Mucosa of descending colon (tissue), 3 donors: ENCODE measurements around the gene RPRD2. TPM values are rescaled to one million over a fixed set of nuclear protein-coding genes. Genes with fewer than 3 reads are reported as not detected.

ENCODE experiments used
- ATAC-seq: fragments of 200-7000 bp; cut with Tn5 transposase; one replicate; pipeline ENCODE4 v1.9.1; 2020; ENCODE audit warnings: mild to moderate bottlenecking, moderate library complexity
- DNase-seq, 3 donors: peaks; one replicate each; pipeline ENCODE4 v3.0.0-alpha.2; 2020
- H3K36me3 ChIP-seq: fragments of 200-600 bp; one replicate; pipeline ENCODE4 v1.8.0; 2021; ENCODE audit warnings: low read depth, mild to moderate bottlenecking
- H3K4me1 ChIP-seq: fragments of 200-600 bp; one replicate; pipeline ENCODE4 v1.8.0; 2021; ENCODE audit warnings: low read depth, mild to moderate bottlenecking
- H3K4me3 ChIP-seq: fragments of 200-600 bp; one replicate; pipeline ENCODE4 v1.8.0; 2021; ENCODE audit warnings: mild to moderate bottlenecking
- H3K9me3 ChIP-seq: fragments of 200-600 bp; one replicate; pipeline ENCODE4 v1.8.0; 2021; ENCODE audit warnings: mild to moderate bottlenecking
- CTCF ChIP-seq: fragments of 200-600 bp; IDR thresholded peaks from one replicate; pipeline ENCODE4 v1.8.0; 2022; ENCODE audit warnings: antibody characterized with exemption, mild to moderate bottlenecking
- intact Hi-C, 2 donors: fragments of 100-400 bp; cut with DNase I in 1 of 2; cut with micrococcal nuclease in 1 of 2; formaldehyde crosslinking; loops; one replicate each; pipeline versions ENCODE4 v1.11.0 to v1.11.1; 2022; cut with DNase I, micrococcal nuclease
- total RNA-seq, 3 donors: library from RNA; stranded (reverse); fragmentation: NEBNext Ultra II Directional in 2 of 3; extraction: Animal tissue kit (Norgen Biotek cat#: 25700) in 2 of 3; gene quantifications; one replicate each; pipeline versions ENCODE4 v1.2.1 to v1.2.4, GENCODE V29; 2021 to 2023
- donor health status: DM: no; HTN: no; CAD: no; lungs with moderate emphysema.
- donor health status: DM: no; HTN: no; CAD: no.
- donor health status: DM: no; HTN: yes; CAD: no.

The RPRD2 gene
- total RNA-seq, 3 donors from 2014 or later: 28.3 to 43.1 (median 32.4) TPM

GRCh38 chr1:150473659-150474058 is 109.7 kb downstream of the RPRD2 start:
- H3K4me1 ChIP-seq: peaks cover 7% of the 10 kb centered on the region
- TF ChIP-seq CTCF: no peak
- H3K9me3 ChIP-seq: no peaks in the 10 kb centered on the region
- ATAC-seq: no peak
- H3K36me3 ChIP-seq: no peaks in the 10 kb centered on the region
- intact Hi-C loops: no loop called here
- no peak overlapping the region for H3K4me3 ChIP-seq
- DNase-seq: no peak

DNA sequence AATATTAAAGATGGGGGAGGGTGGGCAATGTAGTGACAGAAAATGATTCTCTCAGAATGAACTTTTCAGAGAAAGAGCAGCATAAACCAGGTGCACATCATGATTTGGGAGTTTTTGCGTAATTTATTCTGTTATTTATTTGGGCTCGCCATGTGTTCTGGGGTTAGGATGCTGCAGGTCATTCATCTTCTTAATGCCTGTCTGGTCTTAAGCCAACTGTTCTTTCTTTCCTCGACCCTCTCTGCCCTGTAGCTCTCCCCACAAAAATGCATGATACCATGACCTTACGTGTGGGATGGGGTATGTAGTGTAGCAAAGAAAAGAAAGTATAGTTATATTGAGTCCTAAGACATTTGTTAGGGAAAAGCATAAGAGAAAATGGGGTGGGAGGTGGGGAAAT is 110.9 kb downstream of the RPRD2 start:
- H3K4me1 ChIP-seq: peaks cover 7% of the 10 kb centered on the region
- no peaks in the 10 kb centered on the region for H3K9me3 ChIP-seq
- ATAC-seq (no peak), DNase-seq (no peak)
- H3K36me3 ChIP-seq: no peaks in the 10 kb centered on the region
- intact Hi-C loops: no loop called here
- TF ChIP-seq CTCF: no peak
- H3K4me3 ChIP-seq: no peak overlapping the region

DNA sequence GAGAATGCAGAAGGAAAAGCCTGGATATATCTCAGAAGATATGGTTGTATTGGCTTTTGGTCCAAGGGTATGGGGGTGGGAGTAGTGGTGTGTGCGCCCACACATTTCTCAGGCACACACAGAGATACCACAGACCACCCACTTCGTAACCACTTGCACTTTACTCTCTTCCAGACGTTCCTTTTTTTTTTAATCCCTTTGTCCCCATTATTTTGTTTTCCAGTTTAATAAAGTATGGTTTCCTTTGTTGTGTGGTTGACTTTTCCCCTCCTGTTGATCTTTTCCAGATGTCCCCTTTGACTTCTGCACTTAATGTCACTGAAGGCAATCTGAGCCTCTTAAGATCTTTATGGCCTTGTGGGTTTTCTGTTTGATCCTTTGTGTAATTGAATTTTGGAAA is 112.8 kb downstream of the RPRD2 start:
- ATAC-seq: no peak

DNA sequence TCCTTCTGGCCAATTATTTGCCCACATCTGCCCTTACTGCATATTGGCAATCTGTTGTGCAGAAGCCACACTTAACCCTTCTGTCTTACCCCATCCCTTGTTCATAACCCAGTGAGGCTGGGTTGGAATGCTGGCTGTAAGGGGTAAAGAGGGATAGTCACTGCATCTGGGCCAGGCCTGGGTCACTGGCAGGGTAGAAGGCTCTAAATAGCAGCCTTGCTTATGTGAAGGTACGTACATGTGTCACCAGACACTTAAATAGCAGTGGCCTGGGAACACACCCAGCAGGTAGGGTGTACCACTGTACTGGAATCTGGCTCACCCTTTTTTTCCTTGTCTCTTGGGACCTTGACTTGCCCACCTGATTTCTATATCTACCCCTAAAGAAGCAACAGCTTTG is 113.4 kb downstream of the RPRD2 start:
- Histone ChIP-seq H3K36me3 (no peaks in the 10 kb centered on the region), H3K4me1 (peaks cover 7% of the 10 kb centered on the region), H3K4me3 (no peak overlapping the region), H3K9me3 (no peaks in the 10 kb centered on the region)
- DNase-seq: no peak
- peak; percentile 79 for ATAC-seq
- intact Hi-C loops: no loop called here
- no peak for TF ChIP-seq CTCF

More for the DNA sequence above, 112.8 kb downstream of the RPRD2 start:
- Histone ChIP-seq H3K9me3 (no peaks in the 10 kb centered on the region), H3K4me3 (no peak overlapping the region), H3K4me1 (peaks cover 7% of the 10 kb centered on the region), H3K36me3 (no peaks in the 10 kb centered on the region)
- no peak for DNase-seq
- no peak for TF ChIP-seq CTCF
- intact Hi-C loops: no loop called here

DNA sequence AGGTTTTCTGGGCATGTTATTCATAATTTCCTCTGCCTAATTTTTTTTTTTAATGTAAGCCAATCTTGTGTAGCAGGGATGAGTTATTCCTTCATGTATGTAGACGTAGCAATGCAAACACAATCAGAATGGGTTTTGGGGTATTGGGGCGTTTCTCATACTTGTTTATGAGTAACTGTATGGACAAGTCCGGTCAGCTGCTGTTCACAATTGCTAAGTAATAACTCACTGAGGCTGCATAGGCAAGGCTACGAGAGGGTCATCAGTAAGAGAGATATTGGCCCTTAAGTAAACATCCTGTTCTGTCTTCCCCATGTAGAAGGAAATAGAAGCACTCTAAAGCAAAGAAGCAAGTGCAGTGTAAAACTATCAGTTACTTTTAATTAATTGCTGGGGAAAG is 113.8 kb downstream of the RPRD2 start:
- no peak for DNase-seq
- Histone ChIP-seq H3K4me1 (peaks cover 7% of the 10 kb centered on the region), H3K4me3 (no peak overlapping the region), H3K36me3 (no peaks in the 10 kb centered on the region), H3K9me3 (no peaks in the 10 kb centered on the region)
- ATAC-seq: peak; percentile 70
- no peak for TF ChIP-seq CTCF
- intact Hi-C loops: no loop called here

- intact Hi-C loops: no loop called here
- H3K9me3 ChIP-seq: no peaks in the 10 kb centered on the region
- ATAC-seq (no peak), DNase-seq (no peak)
- no peaks in the 10 kb centered on the region for H3K36me3 ChIP-seq
- H3K4me1 ChIP-seq: peaks cover 7% of the 10 kb centered on the region
- no peak for TF ChIP-seq CTCF
- H3K4me3 ChIP-seq: no peak overlapping the region
Observed at GRCh38 chr1:150479370-150479769, 115.4 kb downstream of the RPRD2 start.
